Mucosa of descending colon (tissue), 3 donors: ENCODE measurements around the gene GNB1L. TPM values are rescaled to one million over a fixed set of nuclear protein-coding genes. Genes with fewer than 3 reads are reported as not detected.

Experiments used
- ATAC-seq: fragments of 200-7000 bp; cut with Tn5 transposase; one replicate; pipeline ENCODE4 v1.9.1; 2020; ENCODE audit warnings: mild to moderate bottlenecking, moderate library complexity
- DNase-seq, 3 donors: peaks; one replicate each; pipeline ENCODE4 v3.0.0-alpha.2; 2020
- H3K36me3 ChIP-seq: fragments of 200-600 bp; one replicate; pipeline ENCODE4 v1.8.0; 2021; ENCODE audit warnings: low read depth, mild to moderate bottlenecking
- H3K4me1 ChIP-seq: fragments of 200-600 bp; one replicate; pipeline ENCODE4 v1.8.0; 2021; ENCODE audit warnings: low read depth, mild to moderate bottlenecking
- H3K4me3 ChIP-seq: fragments of 200-600 bp; one replicate; pipeline ENCODE4 v1.8.0; 2021; ENCODE audit warnings: mild to moderate bottlenecking
- H3K9me3 ChIP-seq: fragments of 200-600 bp; one replicate; pipeline ENCODE4 v1.8.0; 2021; ENCODE audit warnings: mild to moderate bottlenecking
- CTCF ChIP-seq: fragments of 200-600 bp; IDR thresholded peaks from one replicate; pipeline ENCODE4 v1.8.0; 2022; ENCODE audit warnings: antibody characterized with exemption, mild to moderate bottlenecking
- intact Hi-C, 2 donors: fragments of 100-400 bp; cut with DNase I in 1 of 2; cut with micrococcal nuclease in 1 of 2; formaldehyde crosslinking; loops; one replicate each; pipeline versions ENCODE4 v1.11.0 to v1.11.1; 2022; cut with DNase I, micrococcal nuclease
- total RNA-seq, 3 donors: library from RNA; stranded (reverse); fragmentation: NEBNext Ultra II Directional in 2 of 3; extraction: Animal tissue kit (Norgen Biotek cat#: 25700) in 2 of 3; gene quantifications; one replicate each; pipeline versions ENCODE4 v1.2.1 to v1.2.4, GENCODE V29; 2021 to 2023
- donor health status: DM: no; HTN: no; CAD: no; lungs with moderate emphysema.
- donor health status: DM: no; HTN: no; CAD: no.
- donor health status: DM: no; HTN: yes; CAD: no.

GNB1L gene
- total RNA-seq, 3 donors from 2014 or later = 2.7 to 4.7 (median 3.4) TPM

GRCh38 chr22:19798891-19799293, 55.8 kb downstream of the GNB1L start:
- intact Hi-C loops = no loop called here
- TF ChIP-seq CTCF = no peak
- DNase-seq (peak in 1 of 3 donors; percentile 27), ATAC-seq (no peak)
- no peak overlapping the region for H3K4me3 ChIP-seq
- H3K9me3 ChIP-seq = no peaks in the 10 kb centered on the region
- H3K36me3 ChIP-seq = no peaks in the 10 kb centered on the region
- no peaks in the 10 kb centered on the region for H3K4me1 ChIP-seq

GRCh38 chr22:19798003-19798665, 56.5 kb downstream of the GNB1L start:
- no peaks in the 10 kb centered on the region for H3K9me3 ChIP-seq
- intact Hi-C loops = no loop called here
- ATAC-seq = no peak

GRCh38 chr22:19797086-19798002, 57.3 kb downstream of the GNB1L start:
- intact Hi-C loops = no loop called here
- no peaks in the 10 kb centered on the region for H3K4me1 ChIP-seq
- no peaks in the 10 kb centered on the region for H3K9me3 ChIP-seq
- H3K36me3 ChIP-seq = no peaks in the 10 kb centered on the region
- ATAC-seq (no peak), DNase-seq (peak in 1 of 3 donors; percentile 41)
- no peak for TF ChIP-seq CTCF
- no peak overlapping the region for H3K4me3 ChIP-seq

More at GRCh38 chr22:19798003-19798665, 56.5 kb downstream of the GNB1L start:
- Histone ChIP-seq H3K4me3 (no peak overlapping the region), H3K4me1 (no peaks in the 10 kb centered on the region), H3K36me3 (no peaks in the 10 kb centered on the region)
- DNase-seq = no peak
- no peak for TF ChIP-seq CTCF

- TF ChIP-seq CTCF = no peak
- ATAC-seq (no peak), DNase-seq (no peak)
- Histone ChIP-seq H3K4me1 (no peaks in the 10 kb centered on the region), H3K4me3 (no peak overlapping the region), H3K36me3 (no peaks in the 10 kb centered on the region), H3K9me3 (no peaks in the 10 kb centered on the region)
- intact Hi-C loops = no loop called here
These were observed 58.5 kb downstream of the GNB1L start for GRCh38 chr22:19796160-19796559.

GRCh38 chr22:19795617-19796008, 59.1 kb downstream of the GNB1L start:
- intact Hi-C loops = no loop called here
- Histone ChIP-seq H3K9me3 (no peaks in the 10 kb centered on the region), H3K36me3 (no peaks in the 10 kb centered on the region), H3K4me3 (no peak overlapping the region), H3K4me1 (no peaks in the 10 kb centered on the region)
- no peak for TF ChIP-seq CTCF
- no peak for ATAC-seq
- no peak for DNase-seq
